Testis (tissue), 5 donors: ENCODE measurements around the gene CACNA1I. TPM values are rescaled to one million over a fixed set of nuclear protein-coding genes. Genes with fewer than 3 reads are reported as not detected.
"Not testable (repeated sequence)": the region's sequence is repeated elsewhere in the genome, so short reads cannot be mapped to it uniquely, and the experiment has no call there.

Experiments
- DNase-seq: peaks from one replicate; pipeline ENCODE4 v3.0.0-alpha.2; 2019
- H3K27ac ChIP-seq, 2 donors: fragments of 200-600 bp; sonication (generic); one replicate each; pipeline ENCODE4 v1.5.1; 2019
- H3K27me3 ChIP-seq: fragments of 200-600 bp; sonication (generic); one replicate; pipeline ENCODE4 v1.5.1; 2019
- H3K36me3 ChIP-seq: fragments of 200-600 bp; sonication (generic); one replicate; pipeline ENCODE4 v1.5.1; 2017; ENCODE audit warnings: low read depth; ENCODE audit errors: missing control alignments
- H3K4me1 ChIP-seq: fragments of 200-600 bp; sonication (generic); one replicate; pipeline ENCODE4 v1.5.1; 2019
- H3K4me3 ChIP-seq, 2 donors: fragments of 200-600 bp; sonication (generic); one replicate each; pipeline ENCODE4 v1.5.1; 2017 to 2019
- H3K9me3 ChIP-seq: fragments of 200-600 bp; sonication (generic); one replicate; pipeline ENCODE4 v1.5.1; 2017
- CTCF ChIP-seq, 3 experiments: fragments of 450-650 bp in 2 of 3; fragments of 200-600 bp in 1 of 3; sonication (generic) in 1 of 3; IDR thresholded peaks; one replicate each; pipeline ENCODE4 v1.5.1; 2016 to 2019; ENCODE audit warnings: antibody characterized with exemption in 3 of 3, mild to moderate bottlenecking in 2 of 3, moderate library complexity in 1 of 3
- POLR2A ChIP-seq: fragments of 450-650 bp; IDR thresholded peaks from one replicate; pipeline ENCODE4 v1.6.1; 2017; ENCODE audit warnings: antibody characterized with exemption, mild to moderate bottlenecking, moderate library complexity
- WGBS, 2 donors: methylation state at CpG; one replicate each; pipeline ENCODE4 v1.1.5; 2018; 5-methylcytosine and 5-hydroxymethylcytosine counted together
- intact Hi-C: fragments of 100-400 bp; cut with DNase I; formaldehyde crosslinking; loops from one replicate; pipeline ENCODE4 v1.15.1; 2023; ENCODE audit warnings: low total_unique reads
- long read RNA-seq, 2 donors: transcript quantifications; one replicate each; lab custom pipeline, GENCODE V29; 2026
- polyA plus RNA-seq: library from polyadenylated mRNA; stranded (reverse); fragments of 350-450 nt; fragmentation: Illumina TruSeq; extraction: RNeasy Lipid Tissue Mini Kit (QIAGEN cat#74804); gene quantifications from one replicate; pipeline ENCODE4 v1.2.3, GENCODE V29; 2014; ENCODE audit warnings: low read depth, low replicate concordance; ENCODE audit not compliant: insufficient read depth
- total RNA-seq, 2 donors: library from RNA; depleted of rRNA; stranded (reverse); fragments of >200 nt; gene quantifications; one replicate each; pipeline ENCODE4 v1.2.3, GENCODE V29; 2016

CACNA1I gene
- total RNA-seq, result 1 to 10 TPM; 1.7 to 2.0 TPM
- 1.3 TPM for polyA plus RNA-seq
- long read RNA-seq, donor 1, result 0 reads
- long read RNA-seq, donor 2, result 0 reads

- intact Hi-C loops, result no loop called here
- no peak for TF ChIP-seq POLR2A
- Histone ChIP-seq H3K4me3 (no peak within 1 kb of the TSS), H3K27ac (no peak within 1 kb of the TSS), H3K9me3 (no peaks in the 10 kb centered on the region), H3K27me3 (no peaks in the 10 kb centered on the region), H3K36me3 (no peaks in the 10 kb centered on the region), H3K4me1 (no peaks in the 10 kb centered on the region)
- 91% methylated on average over 14 of the region's 14 CpGs; no CpG with 5 or more reads in 1 of the 2 donors for WGBS, 2 donors
- DNase-seq, result no peak
These were observed at the start of gene CACNA1I for GRCh38 chr22:39570665-39571064. Gene CACNA1I (plus strand): TSS chr22:39570753. CDS start chr22:39570753, 0 bp downstream.

- Histone ChIP-seq H3K27ac (peak overlapping the region; percentile 98 to 99), H3K4me1 (peaks cover 47% of the 10 kb centered on the region), H3K4me3 (peak overlapping the region; percentile 95 to 99)
- intact Hi-C loops, result loop anchor here (10.0 kb wide), 2 partner anchors 206 to 346 kb away; partner anchors contain the start of gene RPL3
- DNase-seq, H3K9me3 ChIP-seq, H3K27me3 ChIP-seq, H3K36me3 ChIP-seq: not testable (repeated sequence)
- WGBS, 2 donors, result 0 to 1% methylated on average over 8 to 28 of the region's 28 CpGs
These were observed 49.3 kb upstream of the CACNA1I start for GRCh38 chr22:39521106-39521885.

- intact Hi-C loops, result loop anchor here (10.0 kb wide), 2 partner anchors 207 to 347 kb away; partner anchors contain the start of gene RPL3
- H3K27me3 ChIP-seq, DNase-seq, H3K36me3 ChIP-seq, H3K9me3 ChIP-seq: not testable (repeated sequence)
- 4 to 8% methylated on average over 5 of the region's 5 CpGs for WGBS, 2 donors
- Histone ChIP-seq H3K27ac (peak overlapping the region; percentile 98 to 99), H3K4me1 (peaks cover 48% of the 10 kb centered on the region), H3K4me3 (peak overlapping the region in 1 of 2 donors; percentile 99)
These were observed 48.5 kb upstream of the CACNA1I start for GRCh38 chr22:39522091-39522490.

GRCh38 chr22:39522567-39523300 is 47.8 kb upstream of the CACNA1I start:
- WGBS, 2 donors, result 9 to 11% methylated on average over 13 to 14 of the region's 14 CpGs
- intact Hi-C loops, result loop anchor here (10.0 kb wide), 2 partner anchors 208 to 348 kb away; partner anchors contain the start of gene RPL3
- Histone ChIP-seq H3K4me3 (peak overlapping the region in 1 of 2 donors; percentile 99), H3K9me3 (no peaks in the 10 kb centered on the region), H3K27ac (peak overlapping the region in 1 of 2 donors; percentile 98), H3K27me3 (no peaks in the 10 kb centered on the region), H3K36me3 (no peaks in the 10 kb centered on the region), H3K4me1 (peaks cover 54% of the 10 kb centered on the region)
- no peak for TF ChIP-seq POLR2A
- TF ChIP-seq CTCF (IDR thresholded peaks at IDR 0.05), result no peak
- no peak for DNase-seq

- no peak for DNase-seq
- no peaks in the 10 kb centered on the region for H3K27me3 ChIP-seq
- intact Hi-C loops, result loop anchor here (10.0 kb wide), 2 partner anchors 209 to 349 kb away; partner anchors contain the start of gene RPL3
- no peaks in the 10 kb centered on the region for H3K36me3 ChIP-seq
- no peaks in the 10 kb centered on the region for H3K9me3 ChIP-seq
- peaks cover 58% of the 10 kb centered on the region for H3K4me1 ChIP-seq
- 55 to 69% methylated on average over 9 to 13 of the region's 13 CpGs for WGBS, 2 donors
- TF ChIP-seq POLR2A (no peak), CTCF (IDR thresholded peaks at IDR 0.05) (no peak)
- no peak overlapping the region for H3K27ac ChIP-seq
- no peak overlapping the region for H3K4me3 ChIP-seq
These were observed 46.3 kb upstream of the CACNA1I start for GRCh38 chr22:39524089-39524752.
